ENCODE results near the gene CDX1.

The CDX1 gene

DNA sequence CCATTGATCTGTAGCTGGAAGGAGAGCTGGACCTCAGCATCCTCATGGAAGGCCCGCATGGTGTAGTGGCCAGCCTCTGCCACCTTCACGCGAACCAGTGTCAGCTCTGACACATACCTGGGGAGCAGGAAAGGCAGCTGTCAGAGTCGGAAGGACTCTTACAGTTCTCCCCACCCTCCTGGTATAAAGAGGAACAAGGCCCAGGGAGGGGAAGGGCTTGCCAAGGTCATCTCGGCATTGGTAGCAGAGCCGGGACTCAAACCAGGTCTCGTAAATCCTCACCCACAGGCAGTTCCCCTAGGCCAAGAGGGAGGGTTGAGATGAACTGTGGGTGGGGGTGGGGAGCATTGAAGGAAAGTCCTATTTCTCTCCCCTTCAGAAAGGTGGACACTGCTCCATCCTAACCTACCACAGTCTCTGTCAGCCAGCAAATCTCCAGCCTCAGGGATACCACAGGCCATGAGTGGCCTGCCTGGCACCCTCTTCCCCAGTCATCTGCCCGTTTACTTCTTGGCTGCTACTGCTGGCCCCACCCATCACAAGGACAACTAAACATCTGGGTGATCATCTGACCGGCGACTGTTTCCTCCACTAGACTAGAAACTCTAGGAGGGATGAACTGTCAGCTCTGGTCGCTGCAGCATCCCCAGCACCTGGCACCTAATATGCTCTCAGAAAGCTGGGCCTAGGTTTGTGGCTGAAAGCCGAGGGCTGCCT is 34.4 kb upstream of the CDX1 start:
- DNase-seq (ENCODE audit: low read depth in 2 of 2): no peak

DNA sequence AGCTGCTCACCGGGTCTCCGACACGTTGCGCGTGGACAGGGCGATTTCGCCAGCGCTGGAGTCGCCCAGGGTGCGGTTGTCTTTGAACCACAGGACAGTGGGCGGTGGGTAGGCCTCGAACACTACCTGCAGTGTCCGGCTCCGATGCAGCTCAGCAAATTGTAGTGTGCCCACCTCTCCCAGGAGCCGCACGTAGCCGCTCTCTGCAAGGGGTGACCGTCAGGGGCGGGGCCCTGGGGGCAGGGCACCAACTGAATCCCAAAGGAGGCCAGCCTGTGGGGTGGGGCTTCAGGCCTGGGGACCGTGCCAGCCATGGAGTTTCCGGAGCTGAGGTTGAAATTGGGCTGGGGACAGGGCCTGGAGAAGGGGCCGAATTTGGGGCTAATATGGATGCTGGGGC is 33.8 kb upstream of the CDX1 start:
- DNase-seq (ENCODE audit: low read depth in 2 of 2): no peak

GRCh38 chr5:150133581-150134197 is 32.9 kb upstream of the CDX1 start:
- no peak for DNase-seq (ENCODE audit: low read depth in 2 of 2)

DNA sequence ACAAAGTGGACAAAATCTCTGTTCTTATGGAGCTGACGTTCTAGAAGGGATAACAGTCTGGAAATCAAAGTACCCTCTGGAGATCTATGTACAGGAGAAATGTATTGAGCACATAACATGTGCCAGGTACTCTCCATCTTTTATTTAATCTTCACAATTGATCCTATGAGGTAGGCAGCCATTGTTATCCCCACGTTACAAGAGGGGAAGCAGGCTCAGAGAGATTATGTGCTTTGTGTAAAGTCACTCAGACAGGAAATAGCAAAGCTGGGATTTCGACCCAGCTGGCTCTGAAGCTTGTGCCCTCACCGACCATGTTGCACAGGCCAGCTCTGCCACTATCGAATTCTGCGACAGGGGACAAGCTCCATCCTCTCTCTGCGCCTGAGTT is 32.4 kb upstream of the CDX1 start:
- no peak for DNase-seq (ENCODE audit: low read depth in 2 of 2)

GRCh38 chr5:150135557-150136304 is 30.8 kb upstream of the CDX1 start:
- no peak for DNase-seq (ENCODE audit: low read depth in 2 of 2)

DNA sequence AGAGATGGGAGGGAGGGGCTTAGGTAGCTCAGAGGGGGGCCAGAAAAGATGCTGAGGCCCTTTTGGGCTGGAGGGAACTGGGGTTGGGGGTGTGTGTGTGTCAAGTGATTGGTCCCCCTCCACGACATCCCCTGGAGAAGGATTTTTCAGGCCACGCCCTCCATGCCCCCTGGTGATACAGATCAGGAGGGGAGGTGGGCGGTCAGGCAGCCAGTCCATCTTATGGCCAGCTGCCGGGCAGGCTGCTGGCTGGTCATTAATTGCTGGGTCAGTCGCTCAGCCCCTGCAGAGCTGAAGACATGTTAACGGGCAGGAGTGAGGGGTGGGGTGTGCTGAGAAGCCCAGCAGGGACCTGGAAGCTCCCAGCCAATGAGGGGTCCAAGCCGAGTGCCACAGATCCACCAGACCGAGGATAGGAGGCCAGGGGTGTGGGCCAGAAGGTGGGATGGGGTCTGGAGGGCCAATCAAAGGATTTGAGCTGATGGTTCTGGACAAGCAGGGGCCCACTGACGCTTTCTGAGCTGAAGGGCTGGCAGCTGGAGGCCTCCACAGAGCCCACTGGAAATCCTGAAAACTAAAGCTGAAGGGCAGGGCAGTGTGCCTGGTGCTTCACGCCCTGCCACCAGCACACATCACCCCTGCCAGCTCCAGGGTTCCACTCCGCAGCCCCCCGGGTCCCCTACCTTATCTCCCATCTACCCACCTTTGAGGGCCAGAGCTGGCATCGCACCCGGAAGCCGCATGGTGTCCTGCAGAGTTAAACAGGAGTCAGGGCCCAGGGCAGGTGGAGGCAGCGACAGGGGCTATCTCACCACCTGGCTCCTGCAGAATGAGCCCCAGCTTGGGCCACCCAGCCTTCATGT is 30.0 kb upstream of the CDX1 start:
- DNase-seq (ENCODE audit: low read depth in 2 of 2): no peak

GRCh38 chr5:150137168-150137957 is 29.2 kb upstream of the CDX1 start:
- no peak for DNase-seq (ENCODE audit: low read depth in 2 of 2)

GRCh38 chr5:150137997-150138396 is 28.6 kb upstream of the CDX1 start:
- no peak for DNase-seq (ENCODE audit: low read depth in 2 of 2)

DNA sequence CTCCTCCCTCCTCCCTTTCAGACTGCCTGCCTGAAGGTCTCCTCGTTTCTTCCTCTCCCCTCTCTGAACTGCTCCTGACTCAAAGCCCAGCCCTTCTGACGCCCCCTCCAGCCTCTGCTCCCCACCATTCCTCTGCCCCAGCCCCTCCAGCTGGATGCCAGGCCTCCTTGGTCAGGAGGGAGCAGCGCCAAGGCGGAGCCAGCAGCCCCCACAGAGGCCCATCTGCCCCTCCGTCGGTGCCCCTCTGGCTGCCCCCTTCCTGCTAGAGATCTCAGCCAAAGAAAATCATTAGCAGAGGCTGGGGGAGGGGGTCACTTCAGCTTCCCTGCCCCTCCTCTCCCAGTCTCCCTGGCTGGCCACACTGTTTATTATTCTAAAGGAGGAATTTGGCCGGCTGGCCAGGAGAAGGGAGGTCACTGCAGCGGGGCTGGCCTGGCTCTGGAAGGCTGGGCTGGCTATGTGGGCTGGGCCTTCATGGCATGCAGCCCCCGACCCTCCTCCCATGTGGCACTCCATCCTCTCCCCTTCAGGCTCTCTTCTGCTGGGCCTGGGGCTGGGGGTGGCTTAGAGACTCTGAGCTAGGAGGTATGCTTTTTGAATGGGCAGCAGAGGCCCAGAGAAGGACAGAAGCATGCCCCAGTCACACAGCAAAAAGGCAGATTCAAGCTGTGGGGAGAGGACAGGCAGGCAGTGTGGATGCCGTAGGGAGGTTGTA is 27.9 kb upstream of the CDX1 start:
- no peak for DNase-seq (ENCODE audit: low read depth in 2 of 2)

GRCh38 chr5:150139334-150139733 is 27.2 kb upstream of the CDX1 start:
- DNase-seq (ENCODE audit: low read depth in 2 of 2): no peak

- DNase-seq (ENCODE audit: low read depth in 2 of 2): no peak
Measured at GRCh38 chr5:150140830-150141229, 25.7 kb upstream of the CDX1 start.

GRCh38 chr5:150141544-150142184 is 24.9 kb upstream of the CDX1 start:
- no peak for DNase-seq (ENCODE audit: low read depth in 2 of 2)

GRCh38 chr5:150142185-150142958 is 24.2 kb upstream of the CDX1 start:
- DNase-seq (ENCODE audit: low read depth in 2 of 2): no peak

GRCh38 chr5:150142959-150143349 is 23.6 kb upstream of the CDX1 start:
- no peak for DNase-seq (ENCODE audit: low read depth in 2 of 2)

GRCh38 chr5:150143350-150144245 is 23.0 kb upstream of the CDX1 start:
- no peak for DNase-seq (ENCODE audit: low read depth in 2 of 2)

DNA sequence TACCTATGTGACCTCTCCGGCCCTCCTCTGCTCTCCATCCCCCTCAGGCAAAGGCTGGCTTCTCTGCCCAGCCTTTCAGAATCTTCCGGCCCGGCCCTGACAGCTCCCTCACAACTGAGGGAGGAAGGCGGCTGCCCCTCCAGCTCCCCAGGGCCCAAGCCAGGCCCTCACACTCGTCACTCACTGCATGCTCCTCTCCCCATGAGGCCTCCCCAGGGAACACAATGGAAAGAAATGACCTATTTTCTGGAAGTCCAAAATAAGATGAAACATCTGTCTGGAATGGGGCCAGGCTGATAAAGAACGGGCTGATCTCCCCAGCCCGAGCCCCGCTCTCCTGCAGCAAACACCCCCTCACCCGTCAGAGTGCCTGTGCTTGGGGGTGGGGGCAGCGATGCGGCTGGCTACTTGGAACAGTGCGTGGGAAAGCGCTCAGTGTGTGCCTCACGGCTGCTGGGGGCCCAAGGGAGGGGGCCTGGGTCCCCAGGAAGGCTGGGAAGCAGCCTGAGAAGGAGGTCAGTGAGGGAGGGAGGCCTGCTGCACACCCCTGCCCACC is 22.3 kb upstream of the CDX1 start:
- DNase-seq (ENCODE audit: low read depth in 2 of 2): no peak

DNA sequence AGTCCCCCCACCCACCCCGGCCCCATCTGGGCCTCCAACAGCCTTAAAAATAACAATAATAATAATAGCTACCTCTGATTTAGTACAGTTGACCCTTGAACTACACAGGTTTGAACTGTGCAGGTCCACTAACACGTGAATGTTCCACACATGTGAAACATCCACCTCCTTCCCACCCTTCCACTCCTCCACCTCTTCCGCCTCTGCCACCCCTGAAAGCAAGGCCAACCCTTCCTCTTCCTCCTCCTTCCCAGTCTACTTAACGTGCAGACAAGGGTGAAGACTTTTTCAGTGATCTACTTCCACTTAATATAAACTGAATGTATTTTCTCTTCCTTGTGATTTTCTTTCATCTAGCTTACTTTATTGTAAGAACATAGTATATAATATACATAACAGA is 21.7 kb upstream of the CDX1 start:
- no peak for DNase-seq (ENCODE audit: low read depth in 2 of 2)

GRCh38 chr5:150146235-150146634 is 20.3 kb upstream of the CDX1 start:
- DNase-seq (ENCODE audit: low read depth in 2 of 2): no peak

All from stimulated activated CD8-positive, alpha-beta memory T cell treated with anti-CD3 and anti-CD28 coated beads, Interleukin-2, amount 100 ng/mL, for 1 hour (primary cell).